ENCODE data around the gene ESRRA. TPM values are rescaled to one million over a fixed set of nuclear protein-coding genes. Genes with fewer than 3 reads are reported as not detected.
A peak's percentile ranks its signal among the peaks of the same experiment; 100 is the strongest.

ESRRA gene
- total and polyA plus RNA-seq, 9 of the 15 experiments (the other 6 are each of a cell fraction or from before 2014, with no cell fraction given): 0.27 to 89.7 (median 23.7) TPM

DNA sequence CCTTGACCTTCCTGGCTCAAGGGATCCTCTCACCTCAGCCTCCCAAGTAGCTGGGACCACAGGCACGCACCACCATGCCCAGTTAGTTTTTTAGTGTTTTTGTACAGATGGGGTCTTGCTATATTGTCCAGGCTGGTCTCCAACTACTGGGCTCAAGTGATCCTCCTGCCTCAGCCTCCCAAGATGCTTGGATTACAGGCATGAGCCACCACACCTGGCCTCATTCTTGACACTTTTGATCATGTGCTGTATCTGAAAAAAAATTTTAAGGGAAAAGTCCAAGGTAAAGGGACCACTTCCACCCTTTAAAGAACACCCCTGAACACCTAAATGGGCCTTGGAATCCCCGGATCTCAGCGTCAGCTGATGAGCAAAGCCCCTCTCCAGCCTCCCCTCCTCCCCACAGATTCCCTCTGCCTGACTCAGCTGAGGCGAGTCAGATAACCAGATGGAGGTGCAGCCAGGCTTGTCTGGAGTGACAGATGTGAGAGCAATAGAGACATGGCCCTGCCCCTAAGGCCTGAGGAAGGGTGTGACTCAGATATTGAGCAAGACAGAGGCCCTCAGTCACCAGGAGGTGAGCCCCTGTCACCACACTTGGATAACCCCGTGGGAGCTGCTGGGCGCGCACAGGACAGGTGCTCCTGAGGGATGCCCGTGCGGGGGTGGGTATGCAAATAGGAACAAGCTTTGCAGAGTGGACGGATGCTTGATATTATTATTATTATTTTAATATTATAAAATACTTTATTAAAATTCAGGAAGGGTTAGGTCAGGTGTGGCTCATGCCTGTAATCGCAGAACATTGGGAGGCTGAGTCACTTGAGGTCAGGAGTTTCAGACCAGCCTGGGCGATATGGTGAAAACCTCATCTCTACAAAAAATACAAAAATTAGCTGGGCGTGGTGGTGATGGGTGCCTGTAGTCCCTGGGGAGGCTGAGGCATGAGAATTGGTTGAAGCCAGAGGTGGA is 29.7 kb downstream of the ESRRA start (continued):
- TF ChIP-seq, protein P1, sequence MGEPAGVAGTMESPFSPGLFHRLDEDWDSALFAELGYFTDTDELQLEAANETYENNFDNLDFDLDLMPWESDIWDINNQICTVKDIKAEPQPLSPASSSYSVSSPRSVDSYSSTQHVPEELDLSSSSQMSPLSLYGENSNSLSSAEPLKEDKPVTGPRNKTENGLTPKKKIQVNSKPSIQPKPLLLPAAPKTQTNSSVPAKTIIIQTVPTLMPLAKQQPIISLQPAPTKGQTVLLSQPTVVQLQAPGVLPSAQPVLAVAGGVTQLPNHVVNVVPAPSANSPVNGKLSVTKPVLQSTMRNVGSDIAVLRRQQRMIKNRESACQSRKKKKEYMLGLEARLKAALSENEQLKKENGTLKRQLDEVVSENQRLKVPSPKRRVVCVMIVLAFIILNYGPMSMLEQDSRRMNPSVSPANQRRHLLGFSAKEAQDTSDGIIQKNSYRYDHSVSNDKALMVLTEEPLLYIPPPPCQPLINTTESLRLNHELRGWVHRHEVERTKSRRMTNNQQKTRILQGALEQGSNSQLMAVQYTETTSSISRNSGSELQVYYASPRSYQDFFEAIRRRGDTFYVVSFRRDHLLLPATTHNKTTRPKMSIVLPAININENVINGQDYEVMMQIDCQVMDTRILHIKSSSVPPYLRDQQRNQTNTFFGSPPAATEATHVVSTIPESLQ (CRISPR knock-in tag; IDR thresholded peaks at IDR 0.05): no peak
- TF ChIP-seq FOS (IDR thresholded peaks at IDR 0.05; ENCODE audit: extremely low read depth, insufficient read length) (peak; percentile 69), SAP30 (IDR thresholded peaks at IDR 0.05; ENCODE audit: borderline replicate concordance, insufficient read depth, low read depth, low read length, poor library complexity, severe bottlenecking) (no peak), CREB1 (IDR thresholded peaks at IDR 0.05) (peak; percentile 79), CREB1 (CRISPR knock-in tag; IDR thresholded peaks at IDR 0.05) (peak; percentile 72), ZNF584 (CRISPR knock-in tag; IDR thresholded peaks at IDR 0.05; ENCODE audit: low read depth) (peak; percentile 87), MYNN (IDR thresholded peaks at IDR 0.05) (peak; percentile 97), MYNN (CRISPR knock-in tag; IDR thresholded peaks at IDR 0.05) (no peak), ZBTB17 (CRISPR knock-in tag; IDR thresholded peaks at IDR 0.05) (peak; percentile 89), ILF3 (IDR thresholded peaks at IDR 0.05; ENCODE audit: borderline replicate concordance) (no peak), NCOA6 (IDR thresholded peaks at IDR 0.05) (no peak), FOSL1 (tag; conservative IDR thresholded peaks at IDR 0.05) (peak; percentile 100), ZNF583 (CRISPR knock-in tag; IDR thresholded peaks at IDR 0.05) (peak; percentile 60; the same call in 1 of the 2 replicates), DMBX1 (CRISPR knock-in tag; IDR thresholded peaks at IDR 0.05; ENCODE audit: borderline replicate concordance) (peak; percentile 94), NONO (IDR thresholded peaks at IDR 0.05; ENCODE audit: low read depth in 2 of 2, low read length in 1 of 2) (peak in 1 of 2 experiments; percentile 81; a peak in 1 of 4 replicates), PML (IDR thresholded peaks at IDR 0.05; ENCODE audit: low read length) (peak; percentile 97), SMAD4 (CRISPR knock-in tag; conservative IDR thresholded peaks at IDR 0.05) (peak; percentile 98)
- TF ChIP-seq, protein P2, sequence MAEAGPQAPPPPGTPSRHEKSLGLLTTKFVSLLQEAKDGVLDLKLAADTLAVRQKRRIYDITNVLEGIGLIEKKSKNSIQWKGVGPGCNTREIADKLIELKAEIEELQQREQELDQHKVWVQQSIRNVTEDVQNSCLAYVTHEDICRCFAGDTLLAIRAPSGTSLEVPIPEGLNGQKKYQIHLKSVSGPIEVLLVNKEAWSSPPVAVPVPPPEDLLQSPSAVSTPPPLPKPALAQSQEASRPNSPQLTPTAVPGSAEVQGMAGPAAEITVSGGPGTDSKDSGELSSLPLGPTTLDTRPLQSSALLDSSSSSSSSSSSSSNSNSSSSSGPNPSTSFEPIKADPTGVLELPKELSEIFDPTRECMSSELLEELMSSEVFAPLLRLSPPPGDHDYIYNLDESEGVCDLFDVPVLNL (CRISPR knock-in tag; IDR thresholded peaks at IDR 0.05; ENCODE audit: low read depth): no peak
- TF ChIP-seq, protein P3, sequence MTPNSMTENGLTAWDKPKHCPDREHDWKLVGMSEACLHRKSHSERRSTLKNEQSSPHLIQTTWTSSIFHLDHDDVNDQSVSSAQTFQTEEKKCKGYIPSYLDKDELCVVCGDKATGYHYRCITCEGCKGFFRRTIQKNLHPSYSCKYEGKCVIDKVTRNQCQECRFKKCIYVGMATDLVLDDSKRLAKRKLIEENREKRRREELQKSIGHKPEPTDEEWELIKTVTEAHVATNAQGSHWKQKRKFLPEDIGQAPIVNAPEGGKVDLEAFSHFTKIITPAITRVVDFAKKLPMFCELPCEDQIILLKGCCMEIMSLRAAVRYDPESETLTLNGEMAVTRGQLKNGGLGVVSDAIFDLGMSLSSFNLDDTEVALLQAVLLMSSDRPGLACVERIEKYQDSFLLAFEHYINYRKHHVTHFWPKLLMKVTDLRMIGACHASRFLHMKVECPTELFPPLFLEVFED (CRISPR knock-in tag; conservative IDR thresholded peaks at IDR 0.05): peak; percentile 83
